CD4-positive, alpha-beta T cell (primary cell): ENCODE data around the gene SOS1. TPM values are rescaled to one million over a fixed set of nuclear protein-coding genes. Genes with fewer than 3 reads are reported as not detected.

Source experiments
- ATAC-seq: fragments of 200-7000 bp; cut with Tn5 transposase; one replicate; pipeline ENCODE4 v1.10.0; 2022; ENCODE audit warnings: mild to moderate bottlenecking; ENCODE audit not compliant: poor library complexity
- CTCF ChIA-PET: fragments of 350-600 bp; sonication (Branson Sonifier 250); formaldehyde crosslinking; loops from one replicate; lab custom pipeline; 2021; ENCODE audit warnings: antibody characterized with exemption, inconsistent platforms; lab: Charles Lee
- POLR2A ChIA-PET: fragments of 350-600 bp; sonication (Branson Sonifier 250); formaldehyde crosslinking; loops from one replicate; lab custom pipeline; 2021; ENCODE audit warnings: antibody characterized with exemption, inconsistent platforms; lab: Charles Lee
- DNase-seq, 14 experiments: peaks; one replicate each; pipeline ENCODE4 v3.0.0-alpha.2; 2013 to 2020; ENCODE audit warnings: mixed read lengths in 2 of 14
- H3K27ac ChIP-seq, 2 donors: one replicate each; pipeline versions ENCODE4 v1.5.1 to v1.7.0; 2013; ENCODE audit warnings: low read length in 2 of 2, low read depth in 1 of 2, mild to moderate bottlenecking in 1 of 2
- H3K27me3 ChIP-seq, 2 experiments: 1 replicate in 1 of 2; 2 replicates in 1 of 2; pipeline versions ENCODE4 v1.6.1 to v1.7.0; 2013; ENCODE audit warnings: low read length in 2 of 2, control low read depth in 1 of 2, mild to moderate bottlenecking in 1 of 2, moderate library complexity in 1 of 2; ENCODE audit not compliant: insufficient read depth in 2 of 2, control insufficient read depth in 1 of 2
- H3K36me3 ChIP-seq: one replicate; pipeline ENCODE4 v1.6.1; 2013; ENCODE audit warnings: low read length, control low read depth; ENCODE audit not compliant: insufficient read depth
- H3K4me1 ChIP-seq: one replicate; pipeline ENCODE4 v1.6.1; 2013; ENCODE audit warnings: low read length, control low read depth; ENCODE audit not compliant: insufficient read depth
- H3K4me3 ChIP-seq: one replicate; pipeline ENCODE4 v1.5.1; 2013; ENCODE audit warnings: mild to moderate bottlenecking, low read length, moderate library complexity
- H3K9me3 ChIP-seq, 2 experiments: 1 replicate in 1 of 2; 2 replicates in 1 of 2; pipeline versions ENCODE4 v1.6.1 to v1.7.0; 2013; ENCODE audit warnings: low read length in 2 of 2, mild to moderate bottlenecking in 2 of 2, control low read depth in 1 of 2, moderate library complexity in 1 of 2; ENCODE audit not compliant: control insufficient read depth in 1 of 2, insufficient read depth in 1 of 2
- H3K27ac Mint-ChIP-seq: one replicate; pipeline ENCODE4 v1.8.0; 2020; ENCODE audit warnings: mixed read lengths
- H3K27me3 Mint-ChIP-seq: one replicate; pipeline ENCODE4 v1.8.0; 2021; ENCODE audit warnings: mixed read lengths
- H3K36me3 Mint-ChIP-seq: one replicate; pipeline ENCODE4 v1.8.0; 2021; ENCODE audit warnings: low read depth, mixed read lengths
- H3K4me1 Mint-ChIP-seq: one replicate; pipeline ENCODE4 v1.8.0; 2021; ENCODE audit warnings: low read depth, mixed read lengths
- H3K4me3 Mint-ChIP-seq: one replicate; pipeline ENCODE4 v1.8.0; 2020; ENCODE audit warnings: mild to moderate bottlenecking, mixed read lengths
- H3K9me3 Mint-ChIP-seq: one replicate; pipeline ENCODE4 v1.8.0; 2020; ENCODE audit warnings: mixed read lengths
- intact Hi-C, 2 experiments: fragments of 100-400 bp; cut with DNase I in 1 of 2; cut with micrococcal nuclease in 1 of 2; formaldehyde crosslinking; loops; one replicate each; pipeline versions ENCODE4 v1.15.1 to v1.9.0; 2023 to 2025; cut with DNase I, micrococcal nuclease
- total RNA-seq, 174 experiments: library from RNA in 2 of 174; stranded (reverse) in 2 of 174; gene quantifications; one replicate each; pipeline ENCODE4 v1.2.3 and lab custom pipeline; 2021 to 2026
- TF ChIP-seq, protein P1 (sequence below): fragments of 200-600 bp; IDR thresholded peaks from one replicate; pipeline ENCODE4 v1.8.0; 2022; ENCODE audit warnings: antibody characterized with exemption, mild to moderate bottlenecking

SOS1 gene
- total RNA-seq, 2 experiments from 2014 or later = 16.4 to 16.9 TPM

DNA sequence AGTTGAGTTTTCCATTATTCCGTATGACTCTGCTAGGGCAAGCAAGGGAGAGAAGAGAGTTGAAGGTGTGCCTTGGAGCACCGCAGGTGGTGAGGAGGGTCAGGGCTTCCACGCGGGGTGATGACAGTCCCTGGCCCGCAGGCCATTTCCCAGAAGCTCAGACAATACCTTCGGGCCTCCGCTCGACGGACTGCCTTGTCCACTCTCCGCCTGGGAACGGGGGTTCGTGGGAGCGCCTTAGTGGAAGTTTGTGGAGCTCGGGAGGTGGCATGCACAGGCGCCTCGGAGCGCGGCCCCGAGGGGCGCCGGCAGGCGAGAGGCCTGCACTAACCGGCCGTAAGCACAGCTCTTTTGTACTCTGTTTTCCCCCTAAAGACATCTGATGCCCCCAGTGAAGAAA lies 161.4 kb downstream of the SOS1 start:
- intact Hi-C loops = no loop called here
- Mint-ChIP-seq H3K27me3 (peaks cover 25% of the 10 kb centered on the region), H3K4me3 (peak overlapping the region; percentile 79), H3K9me3 (no peaks in the 10 kb centered on the region), H3K4me1 (peaks cover 4% of the 10 kb centered on the region), H3K36me3 (no peaks in the 10 kb centered on the region), H3K27ac (no peak overlapping the region)
- Histone ChIP-seq H3K27ac (no peak overlapping the region), H3K4me3 (peak overlapping the region; percentile 42), H3K27me3 (peaks cover 8 to 9% of the 10 kb centered on the region in 2 experiments), H3K36me3 (no peaks in the 10 kb centered on the region), H3K9me3 (peaks cover 0 to 10% of the 10 kb centered on the region in 2 experiments), H3K4me1 (peaks cover 15% of the 10 kb centered on the region)
- CTCF ChIA-PET = no interaction called here
- DNase-seq = peak in 1 of 14 experiments; percentile 14
- no peak for ATAC-seq
- TF ChIP-seq, protein P1, sequence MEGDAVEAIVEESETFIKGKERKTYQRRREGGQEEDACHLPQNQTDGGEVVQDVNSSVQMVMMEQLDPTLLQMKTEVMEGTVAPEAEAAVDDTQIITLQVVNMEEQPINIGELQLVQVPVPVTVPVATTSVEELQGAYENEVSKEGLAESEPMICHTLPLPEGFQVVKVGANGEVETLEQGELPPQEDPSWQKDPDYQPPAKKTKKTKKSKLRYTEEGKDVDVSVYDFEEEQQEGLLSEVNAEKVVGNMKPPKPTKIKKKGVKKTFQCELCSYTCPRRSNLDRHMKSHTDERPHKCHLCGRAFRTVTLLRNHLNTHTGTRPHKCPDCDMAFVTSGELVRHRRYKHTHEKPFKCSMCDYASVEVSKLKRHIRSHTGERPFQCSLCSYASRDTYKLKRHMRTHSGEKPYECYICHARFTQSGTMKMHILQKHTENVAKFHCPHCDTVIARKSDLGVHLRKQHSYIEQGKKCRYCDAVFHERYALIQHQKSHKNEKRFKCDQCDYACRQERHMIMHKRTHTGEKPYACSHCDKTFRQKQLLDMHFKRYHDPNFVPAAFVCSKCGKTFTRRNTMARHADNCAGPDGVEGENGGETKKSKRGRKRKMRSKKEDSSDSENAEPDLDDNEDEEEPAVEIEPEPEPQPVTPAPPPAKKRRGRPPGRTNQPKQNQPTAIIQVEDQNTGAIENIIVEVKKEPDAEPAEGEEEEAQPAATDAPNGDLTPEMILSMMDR = no peak
- POLR2A ChIA-PET = interaction anchor here (1.0 kb wide), 1 partner anchor 12 kb away, joined by 3 read pairs; no protein-coding TSS in a partner anchor

DNA sequence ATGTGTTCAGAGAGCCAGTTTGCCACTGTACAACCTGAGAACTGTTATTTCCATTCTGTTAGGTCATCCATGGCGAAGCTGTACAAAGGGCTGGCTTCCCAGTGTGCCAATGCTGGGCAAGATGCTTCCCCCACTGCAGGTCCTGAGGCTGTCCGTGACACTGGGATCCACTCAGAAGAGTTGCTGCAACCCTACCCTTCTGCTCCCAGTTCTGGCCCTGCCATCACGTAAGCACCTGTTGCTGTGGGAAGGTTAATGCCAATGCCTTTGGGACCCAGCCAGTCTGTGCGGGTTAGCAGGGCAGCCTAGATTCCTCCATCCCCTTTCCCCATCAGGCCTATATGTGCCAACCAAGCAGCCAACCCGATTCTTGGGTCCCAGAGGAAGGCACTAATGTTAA lies 162.9 kb downstream of the SOS1 start:
- Mint-ChIP-seq H3K4me3 (no peak overlapping the region), H3K27ac (no peak overlapping the region), H3K27me3 (peaks cover 25% of the 10 kb centered on the region), H3K9me3 (no peaks in the 10 kb centered on the region), H3K4me1 (peaks cover 4% of the 10 kb centered on the region), H3K36me3 (no peaks in the 10 kb centered on the region)
- no peak overlapping the region for H3K4me3 ChIP-seq
- H3K9me3 ChIP-seq = peaks cover 0 to 10% of the 10 kb centered on the region in 2 experiments
- CTCF ChIA-PET = interaction anchor here (1.1 kb wide), 1 partner anchor 10 kb away, joined by 3 read pairs; no protein-coding TSS in a partner anchor
- H3K27ac ChIP-seq = no peak overlapping the region
- ATAC-seq (no peak), DNase-seq (no peak)
- H3K36me3 ChIP-seq = no peaks in the 10 kb centered on the region
- TF ChIP-seq, protein P1 = no peak
- H3K4me1 ChIP-seq = peaks cover 15% of the 10 kb centered on the region
- H3K27me3 ChIP-seq = peaks cover 8 to 9% of the 10 kb centered on the region in 2 experiments
- intact Hi-C loops = no loop called here
- POLR2A ChIA-PET = no interaction called here

DNA sequence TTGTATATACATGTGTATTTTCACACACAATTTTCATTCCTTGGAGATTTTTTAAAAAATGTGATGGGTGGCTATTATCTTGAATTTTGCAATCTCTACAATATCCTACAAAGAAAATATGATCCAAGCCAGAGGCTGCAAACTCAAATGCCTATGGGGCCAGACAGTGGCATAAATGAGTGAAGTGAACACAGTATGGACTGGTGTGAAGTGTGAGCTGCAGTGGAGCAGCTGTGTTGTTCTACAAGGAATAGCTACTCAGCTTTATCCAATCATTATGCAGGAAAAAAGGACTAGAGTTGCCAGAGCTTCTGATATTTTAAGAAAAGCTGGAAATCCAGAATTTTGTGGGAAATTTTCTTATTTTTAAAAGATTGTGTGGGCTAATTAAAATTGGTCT lies 169.1 kb downstream of the SOS1 start:
- Mint-ChIP-seq H3K27me3 (peaks cover under 1% of the 10 kb centered on the region), H3K36me3 (no peaks in the 10 kb centered on the region), H3K4me1 (no peaks in the 10 kb centered on the region), H3K4me3 (no peak overlapping the region), H3K9me3 (no peaks in the 10 kb centered on the region), H3K27ac (no peak overlapping the region)
- TF ChIP-seq, protein P1 = no peak
- no peak for ATAC-seq
- no peaks in the 10 kb centered on the region for H3K36me3 ChIP-seq
- no peak for DNase-seq
- no peak overlapping the region for H3K4me3 ChIP-seq
- intact Hi-C loops = no loop called here
- no peak overlapping the region for H3K27ac ChIP-seq
- POLR2A ChIA-PET = no interaction called here
- H3K9me3 ChIP-seq = no peaks in the 10 kb centered on the region
- H3K4me1 ChIP-seq = no peaks in the 10 kb centered on the region
- CTCF ChIA-PET = interaction anchor here (0.6 to 1.1 kb wide), 2 partner anchors 221 to 278 kb away, joined by 3 read pairs; no protein-coding TSS in a partner anchor
- no peaks in the 10 kb centered on the region for H3K27me3 ChIP-seq
